ENCODE measurements around the gene TMEM126B.

GRCh38 chr11:85672105-85672902 lies 43.9 kb downstream of the TMEM126B start:
- TF ChIP-seq FOXK2 (IDR thresholded peaks at IDR 0.05) (no peak), FOXM1 (IDR thresholded peaks at IDR 0.05; ENCODE audit: borderline replicate concordance) (no peak), ZNF384 (IDR thresholded peaks at IDR 0.05) (no peak), NFRKB (IDR thresholded peaks at IDR 0.05) (no peak), ELF4 (IDR thresholded peaks at IDR 0.05) (no peak), L3MBTL2 (conservative IDR thresholded peaks at IDR 0.05) (0 out of 2 replicates have a peak, but pooled peaks have one; percentile 12)

Measured in HEK293T (cell line).